Measurements from ENCODE around the gene GAGE12J.
"Not testable (repeated sequence)": the region's sequence is repeated elsewhere in the genome, so short reads cannot be mapped to it uniquely, and the experiment has no call there.

DNA sequence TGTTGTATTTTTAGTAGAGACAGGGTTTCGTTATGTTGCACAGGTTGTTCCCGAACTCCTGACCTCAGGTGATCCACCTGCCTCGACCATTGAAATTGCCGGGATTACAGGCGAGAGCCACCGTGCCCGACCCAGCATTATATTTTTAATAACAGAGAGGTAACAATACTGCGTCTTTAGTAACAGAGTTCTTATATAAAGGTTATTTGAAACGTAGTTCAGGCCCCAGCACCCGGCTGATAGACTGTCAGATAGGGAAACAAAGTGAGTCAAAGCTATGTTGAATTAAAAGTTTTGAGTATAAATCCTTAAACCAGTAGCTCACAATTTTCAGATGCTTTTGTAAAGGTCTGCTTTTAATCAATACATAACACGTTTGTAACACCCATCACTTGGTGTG lies 24.3 kb downstream of the GAGE12J start:
- TF ChIP-seq, protein P1, sequence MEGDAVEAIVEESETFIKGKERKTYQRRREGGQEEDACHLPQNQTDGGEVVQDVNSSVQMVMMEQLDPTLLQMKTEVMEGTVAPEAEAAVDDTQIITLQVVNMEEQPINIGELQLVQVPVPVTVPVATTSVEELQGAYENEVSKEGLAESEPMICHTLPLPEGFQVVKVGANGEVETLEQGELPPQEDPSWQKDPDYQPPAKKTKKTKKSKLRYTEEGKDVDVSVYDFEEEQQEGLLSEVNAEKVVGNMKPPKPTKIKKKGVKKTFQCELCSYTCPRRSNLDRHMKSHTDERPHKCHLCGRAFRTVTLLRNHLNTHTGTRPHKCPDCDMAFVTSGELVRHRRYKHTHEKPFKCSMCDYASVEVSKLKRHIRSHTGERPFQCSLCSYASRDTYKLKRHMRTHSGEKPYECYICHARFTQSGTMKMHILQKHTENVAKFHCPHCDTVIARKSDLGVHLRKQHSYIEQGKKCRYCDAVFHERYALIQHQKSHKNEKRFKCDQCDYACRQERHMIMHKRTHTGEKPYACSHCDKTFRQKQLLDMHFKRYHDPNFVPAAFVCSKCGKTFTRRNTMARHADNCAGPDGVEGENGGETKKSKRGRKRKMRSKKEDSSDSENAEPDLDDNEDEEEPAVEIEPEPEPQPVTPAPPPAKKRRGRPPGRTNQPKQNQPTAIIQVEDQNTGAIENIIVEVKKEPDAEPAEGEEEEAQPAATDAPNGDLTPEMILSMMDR (IDR thresholded peaks at IDR 0.05), result not testable (repeated sequence)
- TF ChIP-seq POLR2A (IDR thresholded peaks at IDR 0.05), result not testable (repeated sequence)
